Vagina (tissue), 2 donors: ENCODE data around the gene LNX2.

Experiments used
- POLR2A ChIP-seq, 2 donors: fragments of 450-650 bp; IDR thresholded peaks; one replicate each; pipeline ENCODE4 v1.6.1; 2017; ENCODE audit warnings: antibody characterized with exemption in 2 of 2, mild to moderate bottlenecking in 2 of 2, moderate library complexity in 2 of 2
- TF ChIP-seq, protein P1 (sequence below), 3 experiments: fragments of 450-650 bp in 2 of 3; fragments of 200-600 bp in 1 of 3; sonication (generic) in 1 of 3; IDR thresholded peaks; one replicate each; pipeline ENCODE4 v1.5.1; 2017 to 2019; ENCODE audit warnings: antibody characterized with exemption in 3 of 3, mild to moderate bottlenecking in 2 of 3, moderate library complexity in 2 of 3

DNA sequence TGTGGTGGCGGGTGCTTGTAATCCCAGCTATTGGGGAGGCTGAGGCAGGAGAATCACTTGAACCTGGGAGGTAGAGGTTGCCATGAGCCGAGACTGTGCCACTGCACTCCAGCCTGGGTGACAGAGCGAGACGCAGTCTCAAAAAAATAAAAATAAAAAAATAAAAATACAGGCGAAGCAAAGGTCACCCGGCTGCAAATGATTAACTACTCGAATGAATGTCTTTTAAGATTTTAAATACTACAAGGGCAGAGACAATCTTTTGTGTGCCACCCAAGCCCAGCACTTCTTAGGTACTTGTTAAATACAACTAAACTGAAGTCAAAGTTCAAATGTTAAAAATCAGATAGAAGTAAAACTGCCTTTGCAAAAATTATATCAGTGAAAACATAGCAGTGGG, 6.7 kb downstream of the LNX2 start:
- TF ChIP-seq, protein P1, sequence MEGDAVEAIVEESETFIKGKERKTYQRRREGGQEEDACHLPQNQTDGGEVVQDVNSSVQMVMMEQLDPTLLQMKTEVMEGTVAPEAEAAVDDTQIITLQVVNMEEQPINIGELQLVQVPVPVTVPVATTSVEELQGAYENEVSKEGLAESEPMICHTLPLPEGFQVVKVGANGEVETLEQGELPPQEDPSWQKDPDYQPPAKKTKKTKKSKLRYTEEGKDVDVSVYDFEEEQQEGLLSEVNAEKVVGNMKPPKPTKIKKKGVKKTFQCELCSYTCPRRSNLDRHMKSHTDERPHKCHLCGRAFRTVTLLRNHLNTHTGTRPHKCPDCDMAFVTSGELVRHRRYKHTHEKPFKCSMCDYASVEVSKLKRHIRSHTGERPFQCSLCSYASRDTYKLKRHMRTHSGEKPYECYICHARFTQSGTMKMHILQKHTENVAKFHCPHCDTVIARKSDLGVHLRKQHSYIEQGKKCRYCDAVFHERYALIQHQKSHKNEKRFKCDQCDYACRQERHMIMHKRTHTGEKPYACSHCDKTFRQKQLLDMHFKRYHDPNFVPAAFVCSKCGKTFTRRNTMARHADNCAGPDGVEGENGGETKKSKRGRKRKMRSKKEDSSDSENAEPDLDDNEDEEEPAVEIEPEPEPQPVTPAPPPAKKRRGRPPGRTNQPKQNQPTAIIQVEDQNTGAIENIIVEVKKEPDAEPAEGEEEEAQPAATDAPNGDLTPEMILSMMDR (IDR thresholded peaks at IDR 0.05) = no peak
- TF ChIP-seq POLR2A (IDR thresholded peaks at IDR 0.05) = no peak
